ENCODE results near the gene ZFR2. TPM values are rescaled to one million over a fixed set of nuclear protein-coding genes. Genes with fewer than 3 reads are reported as not detected.

ZFR2 gene
- total and polyA plus RNA-seq, 7 experiments from 2014 or later: 0.22 to 5.5 (median 1.7) TPM

DNA sequence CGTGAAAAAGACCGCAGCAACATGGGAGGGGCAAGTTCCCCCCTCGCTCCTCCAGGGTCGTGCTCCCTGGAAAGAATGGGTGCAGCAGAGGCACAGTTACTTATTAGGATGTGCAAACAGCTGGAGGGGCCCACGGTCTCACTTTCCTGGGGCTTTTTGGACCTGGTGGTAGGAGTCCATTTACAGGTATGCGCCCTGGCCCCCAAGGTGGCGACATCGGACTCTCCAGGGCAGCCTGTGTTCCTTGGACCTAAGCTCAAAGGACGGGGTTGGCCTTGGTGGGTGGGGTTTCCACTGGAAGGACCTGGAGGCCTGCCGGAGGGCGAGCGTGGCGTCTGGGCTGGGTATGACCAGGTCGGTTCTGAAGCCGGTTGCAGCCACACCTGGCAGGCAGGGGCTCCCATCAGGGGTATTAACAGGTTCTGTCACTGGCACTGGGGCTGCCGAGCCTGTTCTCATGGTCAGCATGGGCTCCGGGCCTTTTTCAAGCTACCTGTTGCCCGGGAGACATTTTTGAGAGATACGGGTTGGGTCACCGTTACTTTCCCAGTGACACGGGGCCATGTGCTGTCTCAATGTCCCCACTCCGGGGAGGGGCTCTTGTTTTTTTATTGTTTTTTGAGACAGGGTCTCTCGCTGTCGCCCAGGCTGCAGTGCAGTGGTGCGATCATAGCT is 5.9 kb downstream of the ZFR2 start:
- DNase-seq (no peak), ATAC-seq (no peak)
- intact Hi-C loops (cut with micrococcal nuclease): no loop called here
- ChIA-PET CTCF (no interaction called here), POLR2A (no interaction called here)
- no peaks in the 10 kb centered on the region for H3K27me3 ChIP-seq (ENCODE audit: control insufficient read depth in 2 of 2, insufficient read depth in 2 of 2, low read length in 2 of 2)
- Mint-ChIP-seq H3K36me3 (peaks cover 0 to 4% (median 0%) of the 10 kb centered on the region in 5 donors), H3K4me1 (peaks cover 0 to 6% (median 3%) of the 10 kb centered on the region in 7 donors), H3K27me3 (peaks cover 11 to 23% (median 19%) of the 10 kb centered on the region in 5 donors), H3K4me3 (no peak overlapping the region), H3K27ac (no peak overlapping the region), H3K9me3 (peaks cover 0 to 4% (median 0%) of the 10 kb centered on the region in 11 donors)
- H3K9me3 ChIP-seq (ENCODE audit: control insufficient read depth in 2 of 3, low read length in 3 of 3): no peaks in the 10 kb centered on the region
- no peaks in the 10 kb centered on the region for H3K36me3 ChIP-seq (ENCODE audit: control insufficient read depth in 2 of 3, insufficient read depth in 3 of 3, low read length in 3 of 3)
- H3K27ac ChIP-seq (ENCODE audit: low read depth, low read length): no peak overlapping the region
- H3K4me1 ChIP-seq (ENCODE audit: control insufficient read depth in 2 of 2, insufficient read depth in 2 of 2, low read length in 2 of 2): no peaks in the 10 kb centered on the region
- no peak overlapping the region for H3K4me3 ChIP-seq (ENCODE audit: low read length)

DNA sequence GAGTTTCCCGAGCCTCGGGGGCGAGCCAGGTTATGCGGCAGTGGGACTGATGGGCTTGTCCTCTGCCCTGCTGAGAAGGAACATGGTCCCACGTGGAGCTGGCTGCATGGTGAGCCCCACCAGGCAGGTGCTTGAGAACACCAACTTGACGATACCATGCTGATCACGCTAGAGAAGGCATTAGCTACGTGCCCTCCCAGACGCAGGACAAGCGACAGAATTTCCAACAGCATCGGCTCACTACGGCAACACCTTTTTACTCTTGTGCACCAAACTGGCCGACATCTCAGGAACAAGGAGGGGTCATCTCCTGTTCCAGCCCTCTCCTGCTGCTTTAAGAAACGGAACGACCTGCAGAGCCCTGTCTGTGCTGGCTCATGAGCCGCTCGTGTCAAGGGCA is 8.3 kb downstream of the ZFR2 start:
- DNase-seq (no peak), ATAC-seq (no peak)
- H3K4me1 Mint-ChIP-seq: no peaks in the 10 kb centered on the region
- CTCF ChIA-PET: no interaction called here
- Histone ChIP-seq H3K27ac (ENCODE audit: low read depth, low read length) (no peak overlapping the region), H3K36me3 (ENCODE audit: control insufficient read depth in 2 of 3, insufficient read depth in 3 of 3, low read length in 3 of 3) (no peaks in the 10 kb centered on the region), H3K9me3 (ENCODE audit: control insufficient read depth in 2 of 3, low read length in 3 of 3) (no peaks in the 10 kb centered on the region), H3K27me3 (ENCODE audit: control insufficient read depth in 2 of 2, insufficient read depth in 2 of 2, low read length in 2 of 2) (no peaks in the 10 kb centered on the region), H3K4me1 (ENCODE audit: control insufficient read depth in 2 of 2, insufficient read depth in 2 of 2, low read length in 2 of 2) (no peaks in the 10 kb centered on the region), H3K4me3 (ENCODE audit: low read length) (no peak overlapping the region)
- H3K27me3 Mint-ChIP-seq: peaks cover 0 to 4% (median 0%) of the 10 kb centered on the region in 5 donors
- no peak overlapping the region for H3K27ac Mint-ChIP-seq
- POLR2A ChIA-PET: no interaction called here
- no peaks in the 10 kb centered on the region for H3K9me3 Mint-ChIP-seq
- H3K4me3 Mint-ChIP-seq: no peak overlapping the region
- intact Hi-C loops (cut with micrococcal nuclease): no loop called here
- no peaks in the 10 kb centered on the region for H3K36me3 Mint-ChIP-seq

DNA sequence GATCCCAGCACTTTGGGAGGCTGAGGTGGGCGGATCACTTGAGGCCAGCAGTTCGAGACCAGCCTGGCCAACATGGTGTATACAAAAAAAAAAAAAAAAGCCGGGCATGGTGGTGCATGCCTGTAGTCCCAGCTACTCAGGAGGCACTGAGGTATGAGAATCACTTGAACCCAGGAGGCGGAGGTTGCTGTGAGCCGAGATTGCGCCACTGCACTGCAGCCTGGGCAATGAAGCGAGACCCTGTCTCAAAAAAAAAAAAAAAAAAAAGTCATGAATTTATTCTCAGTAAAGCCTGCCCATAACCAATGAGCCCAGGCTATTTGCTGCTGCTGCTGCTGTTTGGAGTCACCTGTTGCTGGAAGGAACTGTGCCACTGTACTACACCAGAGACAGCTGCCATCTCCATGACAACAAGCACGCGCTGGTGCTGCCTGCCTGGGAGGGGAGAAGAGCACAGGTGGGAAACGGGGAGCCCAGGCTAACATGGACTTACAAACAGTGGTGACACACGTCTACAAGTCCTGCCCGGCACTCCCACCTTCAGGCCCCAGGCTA is 11.3 kb downstream of the ZFR2 start:
- ChIA-PET POLR2A (no interaction called here), CTCF (no interaction called here)
- no peaks in the 10 kb centered on the region for H3K9me3 Mint-ChIP-seq
- intact Hi-C loops (cut with micrococcal nuclease): loop anchor here in 1 of 2 donors (1.0 kb wide), 1 partner anchor 15 kb away; no protein-coding TSS in a partner anchor
- no peaks in the 10 kb centered on the region for H3K27me3 ChIP-seq (ENCODE audit: control insufficient read depth in 2 of 2, insufficient read depth in 2 of 2, low read length in 2 of 2)
- H3K9me3 ChIP-seq (ENCODE audit: control insufficient read depth in 2 of 3, low read length in 3 of 3): no peaks in the 10 kb centered on the region
- H3K27me3 Mint-ChIP-seq: no peaks in the 10 kb centered on the region
- H3K4me1 ChIP-seq (ENCODE audit: control insufficient read depth in 2 of 2, insufficient read depth in 2 of 2, low read length in 2 of 2): no peaks in the 10 kb centered on the region
- ATAC-seq: no peak
- no peaks in the 10 kb centered on the region for H3K36me3 ChIP-seq (ENCODE audit: control insufficient read depth in 2 of 3, insufficient read depth in 3 of 3, low read length in 3 of 3)
- H3K4me3 Mint-ChIP-seq: no peak overlapping the region
- H3K36me3 Mint-ChIP-seq: no peaks in the 10 kb centered on the region
- H3K27ac Mint-ChIP-seq: no peak overlapping the region
- no peak overlapping the region for H3K27ac ChIP-seq (ENCODE audit: low read depth, low read length)
- H3K4me1 Mint-ChIP-seq: no peaks in the 10 kb centered on the region
- DNase-seq: no peak
- no peak overlapping the region for H3K4me3 ChIP-seq (ENCODE audit: low read length)

DNA sequence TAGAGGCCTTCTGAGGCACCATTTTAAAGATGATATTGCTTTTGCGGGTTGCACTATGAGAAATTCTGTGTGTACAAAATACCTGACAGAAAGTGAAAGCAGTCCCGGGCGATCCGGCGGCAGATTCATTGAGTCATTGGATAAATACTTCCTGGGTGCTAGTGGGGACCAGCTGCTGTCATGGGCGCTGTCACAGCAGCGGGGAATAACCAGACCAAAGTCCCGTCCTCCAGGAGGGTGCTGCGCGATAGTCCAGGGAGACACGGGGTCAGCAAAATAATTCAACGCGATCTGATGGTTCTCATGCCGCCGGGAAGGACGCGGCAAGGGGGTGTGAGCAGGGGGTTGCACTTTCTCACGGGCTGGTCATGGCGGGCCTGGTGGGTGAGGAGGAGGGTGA is 13.5 kb downstream of the ZFR2 start:
- Mint-ChIP-seq H3K4me1 (no peaks in the 10 kb centered on the region), H3K4me3 (no peak overlapping the region), H3K36me3 (peaks cover 0 to 7% (median 0%) of the 10 kb centered on the region in 5 donors), H3K9me3 (peaks cover 0 to 12% (median 3%) of the 10 kb centered on the region in 11 donors), H3K27ac (no peak overlapping the region), H3K27me3 (no peaks in the 10 kb centered on the region)
- intact Hi-C loops (cut with micrococcal nuclease): no loop called here
- DNase-seq: no peak
- POLR2A ChIA-PET: no interaction called here
- Histone ChIP-seq H3K27ac (ENCODE audit: low read depth, low read length) (no peak overlapping the region), H3K36me3 (ENCODE audit: control insufficient read depth in 2 of 3, insufficient read depth in 3 of 3, low read length in 3 of 3) (no peaks in the 10 kb centered on the region), H3K4me1 (ENCODE audit: control insufficient read depth in 2 of 2, insufficient read depth in 2 of 2, low read length in 2 of 2) (no peaks in the 10 kb centered on the region), H3K4me3 (ENCODE audit: low read length) (no peak overlapping the region), H3K27me3 (ENCODE audit: control insufficient read depth in 2 of 2, insufficient read depth in 2 of 2, low read length in 2 of 2) (no peaks in the 10 kb centered on the region), H3K9me3 (ENCODE audit: control insufficient read depth in 2 of 3, low read length in 3 of 3) (peaks cover 0 to 15% (median 0%) of the 10 kb centered on the region in 3 experiments)
- ATAC-seq: no peak
- CTCF ChIA-PET: no interaction called here

DNA sequence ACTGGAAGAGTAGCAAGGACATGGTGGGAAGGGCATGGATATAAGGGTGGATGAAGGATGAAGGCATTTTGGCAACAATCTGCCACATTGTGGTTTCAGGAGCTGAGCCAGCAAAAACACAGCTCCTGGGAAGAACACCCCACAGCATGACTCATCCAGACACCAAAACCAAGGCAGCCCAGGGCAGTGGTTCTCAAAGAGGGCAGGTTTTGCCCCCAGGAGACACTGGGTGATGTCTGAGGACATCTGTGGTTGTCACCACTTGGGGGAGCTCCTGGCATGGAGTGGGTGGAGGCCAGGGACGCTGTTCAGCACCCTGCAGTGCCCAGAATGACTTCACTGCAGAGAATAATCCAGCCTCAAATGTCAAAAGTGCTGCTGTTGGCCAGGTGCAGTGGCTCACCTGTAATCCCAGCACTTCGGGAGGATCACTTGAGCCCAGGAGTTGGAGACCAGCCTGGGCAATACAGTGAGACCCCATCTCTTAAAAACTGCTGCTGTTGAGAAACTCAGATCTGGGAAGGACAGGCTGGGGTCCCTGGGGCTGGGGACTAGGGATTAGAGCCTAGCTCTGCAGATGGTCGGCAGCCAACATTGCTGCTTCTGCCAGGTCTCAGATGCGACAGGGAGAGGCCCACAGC is 16.1 kb downstream of the ZFR2 start:
- Mint-ChIP-seq H3K36me3 (peaks cover 0 to 7% (median 0%) of the 10 kb centered on the region in 5 donors), H3K27ac (no peak overlapping the region), H3K4me1 (peaks cover 0 to 1% (median 0%) of the 10 kb centered on the region in 7 donors), H3K9me3 (peaks cover 0 to 12% (median 3%) of the 10 kb centered on the region in 11 donors), H3K27me3 (no peaks in the 10 kb centered on the region), H3K4me3 (no peak overlapping the region)
- peaks cover 0 to 15% (median 0%) of the 10 kb centered on the region in 3 experiments for H3K9me3 ChIP-seq (ENCODE audit: control insufficient read depth in 2 of 3, low read length in 3 of 3)
- intact Hi-C loops (cut with micrococcal nuclease): no loop called here
- H3K27ac ChIP-seq (ENCODE audit: low read depth, low read length): no peak overlapping the region
- DNase-seq (peak in 5 of 9 donors; percentile 14 to 30 (median 23)), ATAC-seq (peak; percentile 63)
- no peaks in the 10 kb centered on the region for H3K4me1 ChIP-seq (ENCODE audit: control insufficient read depth in 2 of 2, insufficient read depth in 2 of 2, low read length in 2 of 2)
- no peaks in the 10 kb centered on the region for H3K36me3 ChIP-seq (ENCODE audit: control insufficient read depth in 2 of 3, insufficient read depth in 3 of 3, low read length in 3 of 3)
- H3K27me3 ChIP-seq (ENCODE audit: control insufficient read depth in 2 of 2, insufficient read depth in 2 of 2, low read length in 2 of 2): no peaks in the 10 kb centered on the region
- ChIA-PET CTCF (no interaction called here), POLR2A (no interaction called here)
- H3K4me3 ChIP-seq (ENCODE audit: low read length): no peak overlapping the region

DNA sequence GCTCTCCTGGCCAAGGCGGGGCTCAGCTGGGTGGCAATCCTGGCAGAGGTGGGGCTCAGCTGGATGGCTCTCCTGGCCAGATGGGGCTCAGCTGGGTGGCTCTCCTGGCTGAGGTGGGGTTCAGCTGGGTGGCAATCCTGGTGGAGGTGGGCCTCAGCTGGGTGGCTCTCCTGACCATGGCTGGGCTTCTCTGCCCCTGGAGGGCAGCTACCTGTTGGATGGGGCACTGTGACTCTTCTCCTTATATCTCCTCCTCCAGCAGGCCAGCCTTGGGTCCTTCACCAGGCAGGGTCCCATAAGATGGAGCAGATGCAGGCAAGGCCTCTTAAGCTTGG is 16.7 kb downstream of the ZFR2 start:
- ChIA-PET CTCF (interaction anchor here (0.6 kb wide), 1 partner anchor 350 kb away, joined by 3 read pairs; no protein-coding TSS in a partner anchor), POLR2A (no interaction called here)
- Mint-ChIP-seq H3K4me1 (peaks cover 0 to 5% (median 0%) of the 10 kb centered on the region in 7 donors), H3K36me3 (peaks cover 0 to 7% (median 0%) of the 10 kb centered on the region in 5 donors), H3K9me3 (peaks cover 0 to 12% (median 3%) of the 10 kb centered on the region in 11 donors), H3K27me3 (no peaks in the 10 kb centered on the region), H3K4me3 (no peak overlapping the region), H3K27ac (no peak overlapping the region)
- H3K4me3 ChIP-seq (ENCODE audit: low read length): no peak overlapping the region
- DNase-seq (no peak), ATAC-seq (no peak)
- peaks cover 0 to 15% (median 0%) of the 10 kb centered on the region in 3 experiments for H3K9me3 ChIP-seq (ENCODE audit: control insufficient read depth in 2 of 3, low read length in 3 of 3)
- intact Hi-C loops (cut with micrococcal nuclease): no loop called here
- H3K36me3 ChIP-seq (ENCODE audit: control insufficient read depth in 2 of 3, insufficient read depth in 3 of 3, low read length in 3 of 3): no peaks in the 10 kb centered on the region
- H3K27ac ChIP-seq (ENCODE audit: low read depth, low read length): no peak overlapping the region
- no peaks in the 10 kb centered on the region for H3K27me3 ChIP-seq (ENCODE audit: control insufficient read depth in 2 of 2, insufficient read depth in 2 of 2, low read length in 2 of 2)
- H3K4me1 ChIP-seq (ENCODE audit: control insufficient read depth in 2 of 2, insufficient read depth in 2 of 2, low read length in 2 of 2): no peaks in the 10 kb centered on the region
